ENCODE results near the gene RS1.

- no peak for TF ChIP-seq EZH2 (IDR thresholded peaks at IDR 0.05; ENCODE audit: borderline replicate concordance, low read length)
- TF ChIP-seq CTCF (conservative IDR thresholded peaks at IDR 0.05 in 1 of 2, IDR thresholded peaks at IDR 0.05 in 1 of 2; ENCODE audit: extremely low read depth in 1 of 2, insufficient read depth in 1 of 2, low read depth in 1 of 2, low read length in 2 of 2) = no peak
Measured at GRCh38 chrX:18719852-18720251, 47.9 kb upstream of the RS1 start.
